Amniotic stem cell (primary cell): ENCODE measurements around the gene CCNI2.
"Not testable (repeated sequence)": the region's sequence is repeated elsewhere in the genome, so short reads cannot be mapped to it uniquely, and the experiment has no call there.

Experiments
- DNase-seq: peaks from one replicate; lab custom pipeline; 2025; lab: John Stamatoyannopoulos, UW

Gene CCNI2

GRCh38 chr5:132781029-132781428 lies 33.8 kb downstream of the CCNI2 start:
- no peak for DNase-seq

DNA sequence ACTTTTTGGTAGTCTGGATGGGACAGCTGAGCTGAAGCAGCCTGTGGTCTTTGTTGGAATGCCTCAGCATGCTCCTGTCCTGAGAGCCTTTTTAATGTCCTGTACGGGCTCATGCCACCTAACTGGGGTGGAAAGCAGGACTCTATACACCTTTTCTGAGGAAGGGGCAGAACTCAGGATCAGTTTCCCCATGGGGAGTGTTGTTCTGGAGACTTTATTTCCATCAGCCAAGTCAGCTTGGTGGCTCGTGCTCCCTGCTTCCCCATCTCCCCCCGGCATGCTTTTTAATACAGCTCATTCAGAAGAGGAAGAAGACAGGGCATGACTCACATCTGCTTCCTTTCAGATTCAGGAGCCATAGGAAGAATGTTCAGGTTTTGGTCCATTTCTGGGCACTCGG lies 34.9 kb downstream of the CCNI2 start:
- peak; percentile 42 for DNase-seq

- DNase-seq: no peak
Measured at GRCh38 chr5:132785365-132785764, 38.1 kb downstream of the CCNI2 start.

GRCh38 chr5:132785864-132786263 lies 38.6 kb downstream of the CCNI2 start:
- DNase-seq: no peak

DNA sequence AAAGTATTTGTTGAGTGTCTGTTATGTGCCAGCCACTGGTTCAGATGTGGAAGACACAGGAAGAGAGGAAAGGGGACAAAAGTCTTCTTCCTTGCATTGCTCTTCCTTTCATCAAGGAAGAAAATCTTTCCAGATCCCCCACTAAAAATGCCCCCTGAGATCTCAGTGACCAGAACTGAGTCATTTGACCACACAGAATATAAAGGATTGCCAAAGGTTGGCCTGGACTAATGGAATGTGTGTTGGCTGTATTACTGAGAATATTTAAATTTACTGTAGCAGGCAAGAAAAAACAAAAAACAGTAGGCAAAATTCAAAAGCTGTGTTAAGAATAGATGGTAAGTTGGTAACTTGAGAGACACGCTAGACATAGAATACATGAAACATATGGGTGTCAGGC lies 39.9 kb downstream of the CCNI2 start:
- no peak for DNase-seq

- DNase-seq: no peak
Measured at GRCh38 chr5:132788508-132788907, 41.3 kb downstream of the CCNI2 start.

DNA sequence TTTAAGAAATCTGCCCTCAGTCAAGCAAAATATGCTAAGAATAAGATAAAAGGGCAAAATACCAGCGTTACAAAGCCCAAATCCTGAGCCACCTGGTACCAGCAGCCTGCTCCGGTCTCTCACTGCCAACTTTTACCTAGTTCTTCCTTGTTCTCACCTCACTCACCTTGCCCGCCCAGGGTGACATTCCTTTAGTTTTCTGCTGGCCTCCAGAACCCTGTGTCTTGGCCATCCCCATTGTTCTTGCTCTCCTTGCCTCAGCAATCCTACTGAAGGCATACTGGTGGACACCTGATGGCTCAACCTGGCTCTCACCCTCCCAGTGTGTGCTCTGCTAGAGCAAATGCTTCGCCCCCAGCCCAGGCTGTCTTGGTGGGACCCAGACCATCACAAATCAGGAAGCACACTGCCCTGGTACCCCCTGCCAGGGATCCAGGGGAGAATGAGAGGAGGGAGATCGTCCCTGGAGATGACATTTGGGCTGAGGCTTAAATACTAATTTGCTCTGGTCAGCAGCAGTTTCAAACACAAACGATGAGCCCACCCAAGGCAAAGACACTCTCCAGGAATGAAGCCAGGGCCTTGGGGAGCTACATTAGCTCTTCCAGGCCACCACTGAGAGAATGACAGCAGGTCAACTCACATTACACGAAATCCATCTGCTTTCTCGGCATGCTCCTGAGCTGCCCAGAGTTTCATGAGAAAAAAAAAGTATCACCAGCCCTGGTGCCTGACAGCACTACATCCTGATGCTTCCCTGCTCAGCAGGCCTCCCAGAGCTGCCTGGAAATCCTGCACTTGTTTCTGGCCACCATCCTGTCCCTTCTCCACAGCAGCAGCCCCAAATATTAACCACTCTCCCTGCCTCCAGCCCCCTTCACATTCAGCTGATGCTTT lies 42.0 kb downstream of the CCNI2 start:
- DNase-seq: no peak

GRCh38 chr5:132790201-132790865 lies 43.1 kb downstream of the CCNI2 start:
- DNase-seq: no peak

DNA sequence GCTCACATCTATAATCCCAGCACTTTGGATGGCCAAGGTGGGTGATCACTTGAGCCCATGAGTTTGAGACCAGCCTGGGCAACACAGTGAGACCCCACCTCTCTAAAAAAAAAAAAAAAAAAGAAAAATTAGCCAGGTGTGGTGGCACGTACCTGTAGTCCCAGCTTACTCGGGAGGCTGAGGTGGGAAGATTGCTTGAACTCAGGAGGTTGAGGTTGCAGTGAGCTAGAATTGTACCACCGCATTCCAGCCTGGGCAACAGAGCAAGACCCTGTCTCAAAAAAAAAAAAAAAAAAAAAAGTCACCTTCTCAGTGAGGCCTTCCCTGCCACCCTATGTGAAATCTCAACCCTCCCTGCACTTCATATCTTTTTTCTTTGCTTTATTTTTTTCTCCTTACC lies 43.8 kb downstream of the CCNI2 start:
- no peak for DNase-seq

GRCh38 chr5:132797651-132798050 lies 50.4 kb downstream of the CCNI2 start:
- DNase-seq: no peak

DNA sequence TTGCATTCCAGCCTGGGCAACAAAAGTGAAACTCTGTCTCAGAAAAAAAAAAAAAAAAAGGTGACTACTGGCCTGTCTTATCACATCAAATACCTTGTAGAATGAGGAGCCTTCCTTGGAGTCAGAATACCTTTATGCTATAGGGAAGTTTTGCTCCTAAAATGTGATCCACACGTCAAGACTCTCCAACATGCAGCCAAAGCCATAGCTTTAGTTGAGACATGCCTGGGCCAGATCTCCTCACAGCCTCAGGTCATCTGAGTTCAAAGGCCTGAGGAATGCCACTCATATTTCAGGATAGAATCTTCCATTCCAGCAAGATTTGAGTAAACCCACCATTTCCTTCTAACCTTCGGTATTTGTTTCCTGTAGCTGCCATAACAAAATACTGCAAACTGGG lies 52.2 kb downstream of the CCNI2 start:
- DNase-seq: no peak

GRCh38 chr5:132800545-132800944 lies 53.3 kb downstream of the CCNI2 start:
- DNase-seq: no peak

- no peak for DNase-seq
Measured at GRCh38 chr5:132802044-132802684, 54.9 kb downstream of the CCNI2 start.

DNA sequence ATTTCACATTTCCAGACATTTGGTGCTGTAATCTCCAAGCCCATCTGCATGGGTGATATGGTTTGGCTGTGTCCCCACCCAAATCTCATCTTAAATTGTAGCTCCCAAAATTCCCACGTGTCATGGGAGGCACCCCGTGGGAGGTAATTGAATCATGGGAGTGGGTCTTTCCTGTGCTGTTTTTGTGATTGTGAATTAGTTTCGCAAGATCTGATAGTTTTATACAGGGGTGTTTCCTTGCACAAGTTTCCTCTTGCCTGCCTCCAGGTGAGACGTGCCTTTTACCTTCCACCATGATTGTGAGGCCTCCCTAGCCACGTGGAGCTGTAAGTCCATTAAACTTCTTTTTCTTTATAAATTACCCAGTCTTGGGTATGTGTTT lies 55.5 kb downstream of the CCNI2 start:
- DNase-seq: not testable (repeated sequence)
